CD4-positive, alpha-beta memory T cell (primary cell): ENCODE measurements around the gene HUS1B. TPM values are rescaled to one million over a fixed set of nuclear protein-coding genes. Genes with fewer than 3 reads are reported as not detected.

ENCODE experiments used
- CTCF ChIA-PET: fragments of 350-600 bp; sonication (Branson Sonifier 250); formaldehyde crosslinking; loops from one replicate; lab custom pipeline; 2021; ENCODE audit warnings: inconsistent platforms; ENCODE audit not compliant: partially characterized antibody; lab: Charles Lee
- POLR2A ChIA-PET: fragments of 350-600 bp; sonication (Branson Sonifier 250); formaldehyde crosslinking; loops from one replicate; lab custom pipeline; 2021; ENCODE audit not compliant: partially characterized antibody; lab: Charles Lee
- DNase-seq, 5 donors: peaks; one replicate each; pipeline versions ENCODE4 v3.0.0 to v3.0.0-alpha.2; 2020 to 2022; ENCODE audit warnings: mixed read lengths in 1 of 5
- H3K27ac ChIP-seq: one replicate; pipeline ENCODE4 v1.7.0; 2013; ENCODE audit warnings: low read depth, low read length
- H3K27me3 ChIP-seq: 2 replicates; pipeline ENCODE4 v1.7.0; 2013; ENCODE audit warnings: mild to moderate bottlenecking, low read length, moderate library complexity; ENCODE audit not compliant: insufficient read depth
- H3K36me3 ChIP-seq: 2 replicates; pipeline ENCODE4 v1.7.0; 2013; ENCODE audit warnings: mild to moderate bottlenecking, low read length, moderate library complexity; ENCODE audit not compliant: insufficient read depth
- H3K4me1 ChIP-seq: 2 replicates; pipeline ENCODE4 v1.7.0; 2013; ENCODE audit warnings: mild to moderate bottlenecking, low read length, moderate library complexity; ENCODE audit not compliant: insufficient read depth
- H3K4me3 ChIP-seq, 2 donors: one replicate each; pipeline ENCODE4 v1.7.0; 2013; ENCODE audit warnings: low read length in 2 of 2, mild to moderate bottlenecking in 1 of 2
- H3K9me3 ChIP-seq, 2 donors: one replicate each; pipeline ENCODE4 v1.7.0; 2013; ENCODE audit warnings: low read length in 2 of 2, control low read depth in 1 of 2; ENCODE audit not compliant: control insufficient read depth in 1 of 2
- H3K27ac Mint-ChIP-seq, 7 donors: one replicate each; pipeline ENCODE4 v1.8.0; 2020 to 2021; ENCODE audit warnings: mixed read lengths in 7 of 7, mild to moderate bottlenecking in 6 of 7, inconsistent platforms in 3 of 7, moderate library complexity in 3 of 7
- H3K27me3 Mint-ChIP-seq, 2 donors: one replicate each; pipeline ENCODE4 v1.8.0; 2020 to 2021; ENCODE audit warnings: mixed read lengths in 2 of 2
- H3K36me3 Mint-ChIP-seq, 2 donors: one replicate each; pipeline ENCODE4 v1.8.0; 2020 to 2021; ENCODE audit warnings: mixed read lengths in 2 of 2, inconsistent platforms in 1 of 2, mild to moderate bottlenecking in 1 of 2
- H3K4me1 Mint-ChIP-seq, 4 donors: one replicate each; pipeline ENCODE4 v1.8.0; 2020 to 2021; ENCODE audit warnings: mixed read lengths in 4 of 4, mild to moderate bottlenecking in 1 of 4
- H3K4me3 Mint-ChIP-seq, 8 donors: one replicate each; pipeline ENCODE4 v1.8.0; 2020 to 2021; ENCODE audit warnings: mixed read lengths in 8 of 8, mild to moderate bottlenecking in 7 of 8, moderate library complexity in 6 of 8, inconsistent platforms in 3 of 8
- H3K9me3 Mint-ChIP-seq, 8 donors: one replicate each; pipeline ENCODE4 v1.8.0; 2020 to 2021; ENCODE audit warnings: mixed read lengths in 8 of 8, mild to moderate bottlenecking in 5 of 8, inconsistent platforms in 3 of 8, moderate library complexity in 1 of 8
- intact Hi-C: fragments of 100-400 bp; cut with micrococcal nuclease; formaldehyde crosslinking; loops from one replicate; pipeline ENCODE4 v1.15.1; 2023
- polyA plus RNA-seq, 2 donors: library from polyadenylated mRNA; unstranded; fragments of 300-500 nt; fragmentation: Illumina TruSeq; gene quantifications; one replicate each; pipeline ENCODE4 v1.2.3, GENCODE V29; 2021
- total RNA-seq, 2 experiments: library from RNA; stranded (reverse); gene quantifications; one replicate each; pipeline ENCODE4 v1.2.3, GENCODE V29; 2021

The HUS1B gene
- total and polyA plus RNA-seq, 4 experiments from 2014 or later = 0.78 to 2.6 (median 2.0) TPM

GRCh38 chr6:617456-618100 is 39.3 kb downstream of the HUS1B start:
- Histone ChIP-seq H3K27me3 (no peaks in the 10 kb centered on the region), H3K27ac (no peak overlapping the region), H3K4me3 (no peak overlapping the region), H3K4me1 (no peaks in the 10 kb centered on the region), H3K36me3 (peaks cover 18% of the 10 kb centered on the region), H3K9me3 (no peaks in the 10 kb centered on the region)
- ChIA-PET CTCF (interaction anchor here (0.9 to 3.0 kb wide), 5 partner anchors 15 to 180 kb away, joined by 3 to 11 read pairs (median 4); no protein-coding TSS in a partner anchor), POLR2A (no interaction called here)
- intact Hi-C loops = loop anchor here (5.0 kb wide), 1 partner anchor 105 kb away; no protein-coding TSS in a partner anchor
- H3K9me3 Mint-ChIP-seq = peaks cover 0 to 1% (median 0%) of the 10 kb centered on the region in 8 donors
- DNase-seq = peak in 4 of 5 donors; percentile 2 to 25 (median 8)
- peak overlapping the region in 3 of 7 donors; percentile 3 to 38 (median 13) for H3K27ac Mint-ChIP-seq
- H3K4me3 Mint-ChIP-seq = no peak overlapping the region
- H3K27me3 Mint-ChIP-seq = no peaks in the 10 kb centered on the region
- peaks cover 22 to 67% of the 10 kb centered on the region in 2 donors for H3K36me3 Mint-ChIP-seq
- H3K4me1 Mint-ChIP-seq = peaks cover 0 to 10% (median 7%) of the 10 kb centered on the region in 4 donors

- Histone ChIP-seq H3K4me3 (no peak overlapping the region), H3K4me1 (no peaks in the 10 kb centered on the region), H3K36me3 (peaks cover 14% of the 10 kb centered on the region), H3K27me3 (no peaks in the 10 kb centered on the region), H3K9me3 (no peaks in the 10 kb centered on the region), H3K27ac (no peak overlapping the region)
- DNase-seq = no peak
- H3K4me1 Mint-ChIP-seq = peaks cover 0 to 10% (median 3%) of the 10 kb centered on the region in 4 donors
- H3K27ac Mint-ChIP-seq = peak overlapping the region in 1 of 7 donors; percentile 38
- peaks cover 29 to 65% of the 10 kb centered on the region in 2 donors for H3K36me3 Mint-ChIP-seq
- ChIA-PET POLR2A (no interaction called here), CTCF (no interaction called here)
- H3K9me3 Mint-ChIP-seq = no peaks in the 10 kb centered on the region
- intact Hi-C loops = no loop called here
- H3K4me3 Mint-ChIP-seq = no peak overlapping the region
- no peaks in the 10 kb centered on the region for H3K27me3 Mint-ChIP-seq
Observed at GRCh38 chr6:613981-614380, 42.9 kb downstream of the HUS1B start.

- peaks cover 0 to 4% (median 0%) of the 10 kb centered on the region in 4 donors for H3K4me1 Mint-ChIP-seq
- peaks cover 31 to 67% of the 10 kb centered on the region in 2 donors for H3K36me3 Mint-ChIP-seq
- H3K9me3 ChIP-seq = no peaks in the 10 kb centered on the region
- no peak overlapping the region for H3K4me3 ChIP-seq
- H3K27ac Mint-ChIP-seq = no peak overlapping the region
- no peaks in the 10 kb centered on the region for H3K27me3 Mint-ChIP-seq
- H3K36me3 ChIP-seq = peaks cover 11% of the 10 kb centered on the region
- ChIA-PET POLR2A (no interaction called here), CTCF (interaction anchor here (0.9 kb wide), 1 partner anchor 9 kb away, joined by 3 read pairs; no protein-coding TSS in a partner anchor)
- H3K27ac ChIP-seq = no peak overlapping the region
- H3K9me3 Mint-ChIP-seq = no peaks in the 10 kb centered on the region
- no peaks in the 10 kb centered on the region for H3K27me3 ChIP-seq
- no peak for DNase-seq
- no peaks in the 10 kb centered on the region for H3K4me1 ChIP-seq
- intact Hi-C loops = no loop called here
- no peak overlapping the region for H3K4me3 Mint-ChIP-seq
Observed at GRCh38 chr6:611928-612327, 45.0 kb downstream of the HUS1B start.

- H3K9me3 ChIP-seq = no peaks in the 10 kb centered on the region
- DNase-seq = no peak
- Mint-ChIP-seq H3K27me3 (no peaks in the 10 kb centered on the region), H3K9me3 (peaks cover 0 to 4% (median 0%) of the 10 kb centered on the region in 8 donors), H3K4me3 (no peak overlapping the region), H3K27ac (peak overlapping the region in 4 of 7 donors; percentile 31 to 77 (median 70)), H3K4me1 (peaks cover 0 to 3% (median under 1%) of the 10 kb centered on the region in 4 donors), H3K36me3 (peaks cover 38 to 73% of the 10 kb centered on the region in 2 donors)
- no peak overlapping the region for H3K4me3 ChIP-seq
- peaks cover 17% of the 10 kb centered on the region for H3K36me3 ChIP-seq
- no peak overlapping the region for H3K27ac ChIP-seq
- CTCF ChIA-PET = interaction anchor here (4.4 kb wide), 1 partner anchor 17 kb away, joined by 17 read pairs; no protein-coding TSS in a partner anchor
- no peaks in the 10 kb centered on the region for H3K4me1 ChIP-seq
- POLR2A ChIA-PET = no interaction called here
- intact Hi-C loops = no loop called here
- no peaks in the 10 kb centered on the region for H3K27me3 ChIP-seq
Observed at GRCh38 chr6:610882-611281, 46.0 kb downstream of the HUS1B start.

GRCh38 chr6:609905-610304 is 47.0 kb downstream of the HUS1B start:
- peaks cover 36 to 70% of the 10 kb centered on the region in 2 donors for H3K36me3 Mint-ChIP-seq
- peaks cover 0 to 2% (median under 1%) of the 10 kb centered on the region in 4 donors for H3K4me1 Mint-ChIP-seq
- H3K9me3 Mint-ChIP-seq = peaks cover 0 to 4% (median 0%) of the 10 kb centered on the region in 8 donors
- no peak overlapping the region for H3K27ac ChIP-seq
- intact Hi-C loops = no loop called here
- ChIA-PET POLR2A (no interaction called here), CTCF (interaction anchor here (4.4 kb wide), 1 partner anchor 16 kb away, joined by 17 read pairs; no protein-coding TSS in a partner anchor)
- peaks cover 17% of the 10 kb centered on the region for H3K36me3 ChIP-seq
- no peaks in the 10 kb centered on the region for H3K4me1 ChIP-seq
- H3K27me3 Mint-ChIP-seq = no peaks in the 10 kb centered on the region
- no peak overlapping the region for H3K4me3 Mint-ChIP-seq
- H3K4me3 ChIP-seq = no peak overlapping the region
- DNase-seq = no peak
- H3K27ac Mint-ChIP-seq = no peak overlapping the region
- no peaks in the 10 kb centered on the region for H3K9me3 ChIP-seq
- no peaks in the 10 kb centered on the region for H3K27me3 ChIP-seq

- H3K9me3 Mint-ChIP-seq = peaks cover 0 to 4% (median 0%) of the 10 kb centered on the region in 8 donors
- no peaks in the 10 kb centered on the region for H3K4me1 ChIP-seq
- DNase-seq = no peak
- H3K27ac ChIP-seq = no peak overlapping the region
- POLR2A ChIA-PET = no interaction called here
- CTCF ChIA-PET = interaction anchor here (4.4 kb wide), 1 partner anchor 13 kb away, joined by 17 read pairs; no protein-coding TSS in a partner anchor
- no peaks in the 10 kb centered on the region for H3K9me3 ChIP-seq
- intact Hi-C loops = no loop called here
- H3K4me3 ChIP-seq = no peak overlapping the region
- H3K27ac Mint-ChIP-seq = peak overlapping the region in 1 of 7 donors; percentile 18
- H3K36me3 ChIP-seq = peaks cover 17% of the 10 kb centered on the region
- no peak overlapping the region for H3K4me3 Mint-ChIP-seq
- no peaks in the 10 kb centered on the region for H3K27me3 ChIP-seq
- H3K4me1 Mint-ChIP-seq = peaks cover 0 to 7% (median 0%) of the 10 kb centered on the region in 4 donors
- H3K27me3 Mint-ChIP-seq = no peaks in the 10 kb centered on the region
- H3K36me3 Mint-ChIP-seq = peaks cover 41 to 64% of the 10 kb centered on the region in 2 donors
Observed at GRCh38 chr6:606829-607379, 50.0 kb downstream of the HUS1B start.
